HEK293 (cell line): Measurements from ENCODE around the gene TMIGD2.

Source experiments
- GLI2 ChIP-seq: fragments of 450-650 bp; formaldehyde crosslinking; IDR thresholded peaks from 2 replicates; pipeline ENCODE4; 2017; ENCODE audit warnings: missing biosample characterization, missing genetic modification characterization, low read depth, borderline replicate concordance
- ZNF138 ChIP-seq: fragments of 450-650 bp; formaldehyde crosslinking; IDR thresholded peaks from 2 replicates; pipeline ENCODE4 v1.5.1; 2016; ENCODE audit warnings: missing biosample characterization, missing genetic modification characterization, borderline replicate concordance
- ZNF146 ChIP-seq: fragments of 450-650 bp; formaldehyde crosslinking; IDR thresholded peaks from 2 replicates; pipeline ENCODE4 v1.5.1; 2016; ENCODE audit warnings: missing biosample characterization, missing genetic modification characterization
- ZNF274 ChIP-seq, 2 experiments: fragments of 200-500 bp in 1 of 2; fragments of 450-650 bp in 1 of 2; sonication (Bioruptor generic) in 1 of 2; formaldehyde crosslinking in 1 of 2; IDR thresholded peaks; 2 replicates each; pipeline versions ENCODE4 v1.5.1 to v1.6.1; 2014 to 2016; ENCODE audit warnings: borderline replicate concordance in 1 of 2, inconsistent platforms in 1 of 2, low read length in 1 of 2, missing biosample characterization in 1 of 2, missing genetic modification characterization in 1 of 2
- ZNF596 ChIP-seq: fragments of 450-650 bp; IDR thresholded peaks from 2 replicates; pipeline ENCODE4 v1.5.0; 2018; ENCODE audit warnings: missing biosample characterization, mild to moderate bottlenecking, missing genetic modification characterization, moderate library complexity
- TF ChIP-seq, protein P1 (sequence below): fragments of 450-650 bp; formaldehyde crosslinking; IDR thresholded peaks from 2 replicates; pipeline ENCODE4 v1.5.1; 2016; ENCODE audit warnings: missing biosample characterization, missing genetic modification characterization
- TF ChIP-seq, protein P2 (sequence below): fragments of 450-650 bp; formaldehyde crosslinking; IDR thresholded peaks from 2 replicates; pipeline ENCODE4 v1.5.1; 2016; ENCODE audit warnings: missing biosample characterization, missing genetic modification characterization, low read depth

DNA sequence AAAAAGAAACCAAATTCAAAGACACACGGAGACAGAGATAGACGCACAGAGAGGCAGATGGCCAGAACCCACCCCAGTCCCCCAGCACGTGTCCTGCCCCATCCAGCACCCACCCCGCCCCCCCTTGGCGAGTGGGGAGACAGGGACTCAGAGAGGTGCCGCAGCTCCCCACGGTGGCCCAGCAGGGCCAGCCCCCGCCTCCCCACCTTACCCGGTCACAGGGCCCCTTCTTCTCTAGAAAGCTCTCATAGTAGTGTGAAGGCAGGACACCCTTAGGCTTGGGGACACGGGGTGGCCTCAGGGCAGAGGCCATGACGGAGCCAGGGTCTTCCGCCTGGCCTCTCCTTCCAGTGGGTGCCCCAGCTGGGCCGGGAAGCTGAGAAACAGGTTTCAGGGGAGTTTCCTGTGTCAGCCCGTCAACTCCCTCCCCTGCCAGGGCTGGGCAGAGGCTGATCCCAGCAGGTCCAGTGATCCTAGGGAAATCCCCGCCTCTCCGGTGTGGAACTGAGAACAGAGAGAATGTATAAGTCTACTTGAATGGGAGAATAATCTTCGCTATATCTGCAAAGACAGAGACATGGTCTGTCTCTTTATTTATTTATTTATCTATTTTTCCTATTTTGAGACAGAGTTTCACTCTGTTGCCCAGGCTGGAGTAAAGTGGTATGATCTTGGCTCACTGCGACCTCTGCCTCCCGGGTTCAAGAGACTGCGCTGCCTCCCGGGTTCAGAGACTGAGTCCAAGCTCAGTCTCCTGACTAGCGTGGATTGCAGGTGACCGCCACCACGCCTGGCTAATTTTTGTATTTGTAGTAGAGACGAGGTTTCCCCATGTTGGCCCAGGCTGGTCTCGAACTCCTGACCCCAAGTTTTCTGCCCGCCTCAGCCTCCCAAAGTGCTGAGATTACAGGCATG lies 36.5 kb upstream of the TMIGD2 start, which contains the start of gene STAP2:
- TF ChIP-seq GLI2 (no peak), ZNF138 (tag by site-specific recombination) (no peak), ZNF596 (tag by site-specific recombination) (no peak), ZNF274 (IDR thresholded peaks at IDR 0.05; ENCODE audit: low read length) (no peak), ZNF274 (tag by site-specific recombination; IDR thresholded peaks at IDR 0.05; ENCODE audit: borderline replicate concordance) (no peak), ZNF146 (tag by site-specific recombination) (no peak)
- TF ChIP-seq, protein P1, sequence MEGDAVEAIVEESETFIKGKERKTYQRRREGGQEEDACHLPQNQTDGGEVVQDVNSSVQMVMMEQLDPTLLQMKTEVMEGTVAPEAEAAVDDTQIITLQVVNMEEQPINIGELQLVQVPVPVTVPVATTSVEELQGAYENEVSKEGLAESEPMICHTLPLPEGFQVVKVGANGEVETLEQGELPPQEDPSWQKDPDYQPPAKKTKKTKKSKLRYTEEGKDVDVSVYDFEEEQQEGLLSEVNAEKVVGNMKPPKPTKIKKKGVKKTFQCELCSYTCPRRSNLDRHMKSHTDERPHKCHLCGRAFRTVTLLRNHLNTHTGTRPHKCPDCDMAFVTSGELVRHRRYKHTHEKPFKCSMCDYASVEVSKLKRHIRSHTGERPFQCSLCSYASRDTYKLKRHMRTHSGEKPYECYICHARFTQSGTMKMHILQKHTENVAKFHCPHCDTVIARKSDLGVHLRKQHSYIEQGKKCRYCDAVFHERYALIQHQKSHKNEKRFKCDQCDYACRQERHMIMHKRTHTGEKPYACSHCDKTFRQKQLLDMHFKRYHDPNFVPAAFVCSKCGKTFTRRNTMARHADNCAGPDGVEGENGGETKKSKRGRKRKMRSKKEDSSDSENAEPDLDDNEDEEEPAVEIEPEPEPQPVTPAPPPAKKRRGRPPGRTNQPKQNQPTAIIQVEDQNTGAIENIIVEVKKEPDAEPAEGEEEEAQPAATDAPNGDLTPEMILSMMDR (tag by site-specific recombination), result no peak
- TF ChIP-seq, protein P2, sequence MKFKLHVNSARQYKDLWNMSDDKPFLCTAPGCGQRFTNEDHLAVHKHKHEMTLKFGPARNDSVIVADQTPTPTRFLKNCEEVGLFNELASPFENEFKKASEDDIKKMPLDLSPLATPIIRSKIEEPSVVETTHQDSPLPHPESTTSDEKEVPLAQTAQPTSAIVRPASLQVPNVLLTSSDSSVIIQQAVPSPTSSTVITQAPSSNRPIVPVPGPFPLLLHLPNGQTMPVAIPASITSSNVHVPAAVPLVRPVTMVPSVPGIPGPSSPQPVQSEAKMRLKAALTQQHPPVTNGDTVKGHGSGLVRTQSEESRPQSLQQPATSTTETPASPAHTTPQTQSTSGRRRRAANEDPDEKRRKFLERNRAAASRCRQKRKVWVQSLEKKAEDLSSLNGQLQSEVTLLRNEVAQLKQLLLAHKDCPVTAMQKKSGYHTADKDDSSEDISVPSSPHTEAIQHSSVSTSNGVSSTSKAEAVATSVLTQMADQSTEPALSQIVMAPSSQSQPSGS (tag by site-specific recombination), result no peak
